SK-N-MC (cell line): ENCODE results near the gene KCNMA1.

Source experiments
- EZH2 ChIP-seq: fragments of 200-600 bp; sonication (generic); IDR thresholded peaks from one replicate; pipeline ENCODE4 v1.6.1; 2017; ENCODE audit warnings: antibody characterized with exemption
- FOXP2 ChIP-seq: optimal IDR thresholded peaks from 2 replicates; pipeline ENCODE3; 2011; ENCODE audit warnings: mild to moderate bottlenecking, moderate library complexity; ENCODE audit not compliant: insufficient read depth; ENCODE audit errors: extremely low read length, control extremely low read depth
- POLR2AphosphoS5 ChIP-seq: IDR thresholded peaks from 2 replicates; pipeline ENCODE4 v1.6.1; 2012; ENCODE audit warnings: mild to moderate bottlenecking, low read depth, low read length, borderline replicate concordance

GRCh38 chr10:77556990-77557601 is 80.5 kb downstream of the KCNMA1 start:
- no peak for TF ChIP-seq EZH2
- TF ChIP-seq POLR2AphosphoS5: no peak
- no peak for TF ChIP-seq FOXP2
